ENCODE data around the gene FMR1NB.

The FMR1NB gene

GRCh38 chrX:147981038-147981752, at the start of gene FMR1NB:
TSS of gene FMR1NB (plus strand) at chrX:147981337. CDS start at chrX:147981403, 66 bp downstream.
- no peak for DNase-seq (ENCODE audit: low spot score)

GRCh38 chrX:147933815-147934214, 47.3 kb upstream of the FMR1NB start:
- DNase-seq (ENCODE audit: low spot score): no peak

GRCh38 chrX:147935156-147935758, 45.9 kb upstream of the FMR1NB start:
- no peak for DNase-seq (ENCODE audit: low spot score)

- DNase-seq (ENCODE audit: low spot score): no peak
Observed at GRCh38 chrX:147945286-147945685, 35.9 kb upstream of the FMR1NB start.

- no peak for DNase-seq (ENCODE audit: low spot score)
Observed at GRCh38 chrX:147948531-147948930, 32.6 kb upstream of the FMR1NB start.

- no peak for DNase-seq (ENCODE audit: low spot score)
Observed at GRCh38 chrX:147950352-147950751, 30.8 kb upstream of the FMR1NB start.

- DNase-seq (ENCODE audit: low spot score): no peak
Observed at GRCh38 chrX:147953976-147954375, 27.2 kb upstream of the FMR1NB start.

- no peak for DNase-seq (ENCODE audit: low spot score)
Observed at GRCh38 chrX:147957291-147957690, 23.8 kb upstream of the FMR1NB start.

GRCh38 chrX:147958291-147958690, 22.8 kb upstream of the FMR1NB start:
- DNase-seq (ENCODE audit: low spot score): peak; percentile 32

GRCh38 chrX:147960722-147961121, 20.4 kb upstream of the FMR1NB start:
- DNase-seq (ENCODE audit: low spot score): no peak

GRCh38 chrX:147962476-147962875, 18.7 kb upstream of the FMR1NB start:
- DNase-seq (ENCODE audit: low spot score): peak; percentile 2

- peak; percentile 9 for DNase-seq (ENCODE audit: low spot score)
Observed at GRCh38 chrX:147978931-147979330, 2.2 kb upstream of the FMR1NB start.

- DNase-seq (ENCODE audit: low spot score): no peak
Observed at GRCh38 chrX:148020329-148020728, 39.2 kb downstream of the FMR1NB start.

GRCh38 chrX:148024425-148025148, 43.5 kb downstream of the FMR1NB start:
- no peak for DNase-seq (ENCODE audit: low spot score)

GRCh38 chrX:148035380-148035779, 54.2 kb downstream of the FMR1NB start:
- DNase-seq (ENCODE audit: low spot score): no peak

GRCh38 chrX:148037020-148037419, 55.9 kb downstream of the FMR1NB start:
- DNase-seq (ENCODE audit: low spot score): no peak

GRCh38 chrX:148043271-148043855, 62.2 kb downstream of the FMR1NB start:
- DNase-seq (ENCODE audit: low spot score): no peak

- no peak for DNase-seq (ENCODE audit: low spot score)
Observed at GRCh38 chrX:148047200-148047599, 66.1 kb downstream of the FMR1NB start.

GRCh38 chrX:148049441-148049840, 68.3 kb downstream of the FMR1NB start:
- peak; percentile 40 for DNase-seq (ENCODE audit: low spot score)

- no peak for DNase-seq (ENCODE audit: low spot score)
Observed at GRCh38 chrX:148051973-148052372, 70.8 kb downstream of the FMR1NB start.

GRCh38 chrX:148067285-148067684, 86.1 kb downstream of the FMR1NB start:
- DNase-seq (ENCODE audit: low spot score): no peak

GRCh38 chrX:148069759-148070503, 88.8 kb downstream of the FMR1NB start:
- no peak for DNase-seq (ENCODE audit: low spot score)

Measured in SW480 (cell line).